Astrocyte (in vitro differentiated cells and primary cell): Measurements from ENCODE around the gene ATG101. TPM values are rescaled to one million over a fixed set of nuclear protein-coding genes. Genes with fewer than 3 reads are reported as not detected.

Experiments used
- DNase-seq: peaks from one replicate; pipeline ENCODE4 v3.0.0-alpha.2; 2010; ENCODE audit warnings: low read depth
- FAIRE-seq: peaks from 2 replicates; lab custom pipeline; 2011; peaks lifted over from hg19 to GRCh38; lab: Jason Lieb, UNC
- H2AFZ ChIP-seq: 2 replicates; pipeline ENCODE4 v1.6.0; 2012; ENCODE audit warnings: low read depth, low read length, inconsistent platforms
- H3K27ac ChIP-seq: 2 replicates; pipeline ENCODE4 v1.5.1; 2011; ENCODE audit warnings: low read depth, low read length, inconsistent platforms
- H3K27me3 ChIP-seq: 2 replicates; pipeline ENCODE4 v1.6.0; 2011; ENCODE audit warnings: low read length, inconsistent platforms; ENCODE audit not compliant: insufficient read depth
- H3K36me3 ChIP-seq: 2 replicates; pipeline ENCODE4 v1.5.1; 2011; ENCODE audit warnings: low read length, inconsistent platforms; ENCODE audit not compliant: insufficient read depth
- H3K4me1 ChIP-seq: 2 replicates; pipeline ENCODE4 v1.5.1; 2011; ENCODE audit warnings: low read length, inconsistent platforms; ENCODE audit not compliant: insufficient read depth
- H3K4me2 ChIP-seq: 2 replicates; pipeline ENCODE4 v1.6.0; 2012; ENCODE audit warnings: low read length, inconsistent platforms
- H3K4me3 ChIP-seq: 2 replicates; pipeline ENCODE4 v1.5.1; 2011; ENCODE audit warnings: low read depth, mild to moderate bottlenecking, low read length, inconsistent platforms; ENCODE audit not compliant: insufficient read depth
- H3K79me2 ChIP-seq: 2 replicates; pipeline ENCODE4 v1.6.0; 2012; ENCODE audit warnings: mild to moderate bottlenecking, low read length, inconsistent platforms; ENCODE audit not compliant: insufficient read depth
- H3K9ac ChIP-seq: 2 replicates; pipeline ENCODE4 v1.6.0; 2012; ENCODE audit warnings: mild to moderate bottlenecking, low read length, inconsistent platforms
- H3K9me3 ChIP-seq: 2 replicates; pipeline ENCODE4 v1.5.1; 2012; ENCODE audit warnings: low read depth, mild to moderate bottlenecking, low read length, inconsistent platforms; ENCODE audit not compliant: insufficient read depth
- H4K20me1 ChIP-seq: 2 replicates; pipeline ENCODE4 v1.6.0; 2012; ENCODE audit warnings: low read length, inconsistent platforms; ENCODE audit not compliant: insufficient read depth
- H3K27ac Mint-ChIP-seq: one replicate; pipeline ENCODE4 v1.8.0; 2021; ENCODE audit warnings: mild to moderate bottlenecking, mixed read lengths; ENCODE audit not compliant: unreplicated experiment
- H3K27me3 Mint-ChIP-seq: one replicate; pipeline ENCODE4 v1.8.0; 2021; ENCODE audit warnings: low read depth, mixed read lengths; ENCODE audit not compliant: unreplicated experiment
- H3K36me3 Mint-ChIP-seq: one replicate; pipeline ENCODE4 v1.8.0; 2021; ENCODE audit warnings: low read depth, mixed read lengths; ENCODE audit not compliant: unreplicated experiment
- H3K4me1 Mint-ChIP-seq: one replicate; pipeline ENCODE4 v1.8.0; 2021; ENCODE audit warnings: low read depth, mixed read lengths; ENCODE audit not compliant: unreplicated experiment
- H3K4me3 Mint-ChIP-seq: one replicate; pipeline ENCODE4 v1.8.0; 2021; ENCODE audit warnings: mild to moderate bottlenecking, moderate library complexity, mixed read lengths; ENCODE audit not compliant: unreplicated experiment
- H3K9me3 Mint-ChIP-seq: one replicate; pipeline ENCODE4 v1.8.0; 2021; ENCODE audit warnings: mild to moderate bottlenecking, mixed read lengths; ENCODE audit not compliant: unreplicated experiment
- EZH2 ChIP-seq: IDR thresholded peaks from 2 replicates; pipeline ENCODE4 v1.6.1; 2012; ENCODE audit warnings: mild to moderate bottlenecking, low read length, inconsistent platforms; ENCODE audit not compliant: insufficient read depth
- total RNA-seq: library from RNA; stranded (reverse); gene quantifications from 2 replicates; pipeline ENCODE4 v1.2.1, GENCODE V29; 2021
- TF ChIP-seq, protein P1 (sequence below): IDR thresholded peaks from 2 replicates; pipeline ENCODE4 v1.5.1; 2011; ENCODE audit warnings: low read depth, mild to moderate bottlenecking, inconsistent platforms, low read length, moderate library complexity; ENCODE audit not compliant: insufficient read depth

ATG101 gene
- total RNA-seq, 1 donor from 2014 or later = 54.2 TPM

DNA sequence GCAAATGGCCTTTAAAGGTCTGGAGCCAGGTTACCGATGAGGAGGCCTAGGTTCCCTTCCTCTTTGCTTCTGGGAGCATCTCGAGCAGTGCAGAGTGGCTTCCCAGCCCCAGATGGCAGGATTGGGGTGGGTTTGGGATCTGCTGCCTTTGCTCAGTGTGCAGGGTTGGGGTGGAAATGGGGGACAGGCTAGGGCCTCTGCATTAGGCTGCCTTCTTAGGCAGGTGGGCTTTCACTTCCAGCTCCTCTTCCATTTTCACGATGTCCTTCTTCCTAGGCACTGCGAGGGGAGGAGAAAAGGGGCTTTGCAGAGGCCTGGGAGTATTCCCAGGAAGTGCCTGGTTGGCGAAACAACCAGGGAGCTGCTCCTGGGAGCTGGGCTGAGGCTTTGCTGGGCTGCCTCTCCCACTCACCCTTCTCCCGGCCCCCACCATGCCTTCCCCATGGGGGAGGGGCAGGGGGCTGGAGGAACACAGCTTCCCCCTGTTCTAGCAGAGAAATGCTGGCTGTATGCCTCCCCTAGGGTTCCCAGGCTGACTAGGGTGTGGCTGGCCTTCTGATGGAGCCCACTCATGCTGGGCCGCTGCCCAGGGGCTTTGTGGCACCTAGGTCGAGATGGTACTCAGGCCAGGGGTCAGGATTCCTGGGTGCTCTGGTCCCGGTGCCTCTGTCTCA is 16.1 kb upstream of the ATG101 start:
- Histone ChIP-seq H3K27ac (no peak overlapping the region), H4K20me1 (peaks cover 32% of the 10 kb centered on the region), H2AFZ (no peak overlapping the region), H3K4me3 (no peak overlapping the region), H3K9me3 (no peaks in the 10 kb centered on the region), H3K27me3 (no peaks in the 10 kb centered on the region), H3K4me1 (peaks cover 14% of the 10 kb centered on the region), H3K9ac (no peak overlapping the region), H3K36me3 (no peaks in the 10 kb centered on the region), H3K4me2 (no peak overlapping the region), H3K79me2 (no peaks in the 10 kb centered on the region)
- no peak overlapping the region for H3K27ac Mint-ChIP-seq
- H3K27me3 Mint-ChIP-seq = peaks cover 26% of the 10 kb centered on the region
- H3K4me1 Mint-ChIP-seq = peaks cover 4% of the 10 kb centered on the region
- no peaks in the 10 kb centered on the region for H3K9me3 Mint-ChIP-seq
- TF ChIP-seq EZH2 = no peak
- TF ChIP-seq, protein P1, sequence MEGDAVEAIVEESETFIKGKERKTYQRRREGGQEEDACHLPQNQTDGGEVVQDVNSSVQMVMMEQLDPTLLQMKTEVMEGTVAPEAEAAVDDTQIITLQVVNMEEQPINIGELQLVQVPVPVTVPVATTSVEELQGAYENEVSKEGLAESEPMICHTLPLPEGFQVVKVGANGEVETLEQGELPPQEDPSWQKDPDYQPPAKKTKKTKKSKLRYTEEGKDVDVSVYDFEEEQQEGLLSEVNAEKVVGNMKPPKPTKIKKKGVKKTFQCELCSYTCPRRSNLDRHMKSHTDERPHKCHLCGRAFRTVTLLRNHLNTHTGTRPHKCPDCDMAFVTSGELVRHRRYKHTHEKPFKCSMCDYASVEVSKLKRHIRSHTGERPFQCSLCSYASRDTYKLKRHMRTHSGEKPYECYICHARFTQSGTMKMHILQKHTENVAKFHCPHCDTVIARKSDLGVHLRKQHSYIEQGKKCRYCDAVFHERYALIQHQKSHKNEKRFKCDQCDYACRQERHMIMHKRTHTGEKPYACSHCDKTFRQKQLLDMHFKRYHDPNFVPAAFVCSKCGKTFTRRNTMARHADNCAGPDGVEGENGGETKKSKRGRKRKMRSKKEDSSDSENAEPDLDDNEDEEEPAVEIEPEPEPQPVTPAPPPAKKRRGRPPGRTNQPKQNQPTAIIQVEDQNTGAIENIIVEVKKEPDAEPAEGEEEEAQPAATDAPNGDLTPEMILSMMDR = no peak
- FAIRE-seq (no peak), DNase-seq (peak; percentile 23)
- H3K36me3 Mint-ChIP-seq = no peaks in the 10 kb centered on the region
- H3K4me3 Mint-ChIP-seq = no peak overlapping the region

DNA sequence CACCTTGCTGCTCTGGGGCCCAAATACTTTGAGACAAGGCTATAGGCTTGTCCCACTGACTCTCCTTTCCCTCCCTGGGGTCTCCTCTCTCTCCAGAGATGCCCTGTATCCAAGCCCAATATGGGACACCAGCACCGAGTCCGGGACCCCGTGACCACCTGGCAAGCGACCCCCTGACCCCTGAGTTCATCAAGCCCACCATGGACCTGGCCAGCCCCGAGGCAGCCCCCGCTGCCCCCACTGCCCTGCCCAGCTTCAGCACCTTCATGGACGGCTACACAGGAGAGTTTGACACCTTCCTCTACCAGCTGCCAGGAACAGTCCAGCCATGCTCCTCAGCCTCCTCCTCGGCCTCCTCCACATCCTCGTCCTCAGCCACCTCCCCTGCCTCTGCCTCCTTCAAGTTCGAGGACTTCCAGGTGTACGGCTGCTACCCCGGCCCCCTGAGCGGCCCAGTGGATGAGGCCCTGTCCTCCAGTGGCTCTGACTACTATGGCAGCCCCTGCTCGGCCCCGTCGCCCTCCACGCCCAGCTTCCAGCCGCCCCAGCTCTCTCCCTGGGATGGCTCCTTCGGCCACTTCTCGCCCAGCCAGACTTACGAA is 15.4 kb upstream of the ATG101 start:
- H3K27me3 Mint-ChIP-seq = peaks cover 23% of the 10 kb centered on the region
- no peaks in the 10 kb centered on the region for H3K36me3 Mint-ChIP-seq
- Histone ChIP-seq H4K20me1 (peaks cover 32% of the 10 kb centered on the region), H2AFZ (no peak overlapping the region), H3K9ac (no peak overlapping the region), H3K36me3 (no peaks in the 10 kb centered on the region), H3K9me3 (no peaks in the 10 kb centered on the region), H3K4me1 (peaks cover 14% of the 10 kb centered on the region), H3K4me3 (no peak overlapping the region), H3K27ac (no peak overlapping the region), H3K4me2 (no peak overlapping the region), H3K79me2 (no peaks in the 10 kb centered on the region), H3K27me3 (no peaks in the 10 kb centered on the region)
- no peaks in the 10 kb centered on the region for H3K9me3 Mint-ChIP-seq
- H3K4me3 Mint-ChIP-seq = no peak overlapping the region
- DNase-seq (no peak), FAIRE-seq (no peak)
- TF ChIP-seq, protein P1 = no peak
- no peak for TF ChIP-seq EZH2
- H3K4me1 Mint-ChIP-seq = peaks cover 4% of the 10 kb centered on the region
- H3K27ac Mint-ChIP-seq = no peak overlapping the region
